Upper lobe of right lung (tissue), 1 donor: ENCODE results near the gene PRDM16. TPM values are rescaled to one million over a fixed set of nuclear protein-coding genes. Genes with fewer than 3 reads are reported as not detected.
A peak's percentile ranks its signal among the peaks of the same experiment; 100 is the strongest.

Source experiments
- ATAC-seq: fragments of 200-7000 bp; cut with Tn5 transposase; one replicate; pipeline ENCODE4 v1.9.1; 2020; ENCODE audit warnings: mild to moderate bottlenecking, moderate library complexity
- DNase-seq: peaks from one replicate; pipeline ENCODE4 v3.0.0-alpha.2; 2020
- H3K27ac ChIP-seq: fragments of 200-600 bp; one replicate; pipeline ENCODE4 v1.8.0; 2022
- H3K27me3 ChIP-seq: fragments of 200-600 bp; one replicate; pipeline ENCODE4 v1.8.0; 2022; ENCODE audit warnings: mild to moderate bottlenecking
- H3K36me3 ChIP-seq: fragments of 200-600 bp; one replicate; pipeline ENCODE4 v1.8.0; 2022
- H3K4me1 ChIP-seq: fragments of 200-600 bp; one replicate; pipeline ENCODE4 v1.8.0; 2022
- H3K4me3 ChIP-seq: fragments of 200-600 bp; one replicate; pipeline ENCODE4 v1.8.0; 2022; ENCODE audit warnings: mild to moderate bottlenecking
- H3K9me3 ChIP-seq: fragments of 200-600 bp; one replicate; pipeline ENCODE4 v1.8.0; 2022
- intact Hi-C: fragments of 100-400 bp; cut with DNase I; formaldehyde crosslinking; loops from one replicate; pipeline ENCODE4 v1.11.0; 2022
- total RNA-seq: library from RNA; stranded (reverse); fragmentation: NEBNext Ultra II Directional; extraction: Animal tissue kit (Norgen Biotek cat#: 25700); gene quantifications from one replicate; pipeline ENCODE4 v1.2.1, GENCODE V29; 2021
- TF ChIP-seq, protein P1 (sequence below): fragments of 200-600 bp; IDR thresholded peaks from one replicate; pipeline ENCODE4 v1.8.0; 2022; ENCODE audit warnings: antibody characterized with exemption
- donor health status: DM: no; HTN: yes; CAD: no; lungs with severe emphysema.

PRDM16 gene
- total RNA-seq, 1 donor from 2014 or later, result 21.0 TPM

DNA sequence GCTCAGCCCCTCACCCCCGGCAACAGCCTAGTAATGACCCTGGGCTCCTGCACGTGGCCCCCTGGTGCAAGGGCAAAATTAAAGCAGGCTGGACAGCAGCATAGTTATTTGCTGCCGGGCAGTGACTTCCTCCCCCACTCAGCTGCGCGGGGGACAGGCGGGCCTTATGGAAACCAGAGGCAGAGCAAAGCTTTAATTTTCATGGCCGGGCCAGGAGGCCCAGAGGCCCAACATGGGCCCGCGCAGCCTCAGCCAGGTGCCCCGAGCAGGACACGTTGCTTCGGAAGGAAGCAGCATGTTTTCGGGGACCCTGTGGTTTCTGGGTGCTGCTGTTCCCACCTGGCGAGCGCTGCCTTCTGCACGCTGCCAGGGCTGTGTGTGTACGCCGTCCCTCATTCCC lies 295.5 kb downstream of the PRDM16 start:
- Histone ChIP-seq H3K4me1 (no peaks in the 10 kb centered on the region), H3K27me3 (no peaks in the 10 kb centered on the region), H3K9me3 (no peaks in the 10 kb centered on the region), H3K4me3 (no peak overlapping the region), H3K36me3 (no peaks in the 10 kb centered on the region), H3K27ac (no peak overlapping the region)
- no peak for ATAC-seq
- DNase-seq, result no peak
- intact Hi-C loops, result no loop called here
- TF ChIP-seq, protein P1, sequence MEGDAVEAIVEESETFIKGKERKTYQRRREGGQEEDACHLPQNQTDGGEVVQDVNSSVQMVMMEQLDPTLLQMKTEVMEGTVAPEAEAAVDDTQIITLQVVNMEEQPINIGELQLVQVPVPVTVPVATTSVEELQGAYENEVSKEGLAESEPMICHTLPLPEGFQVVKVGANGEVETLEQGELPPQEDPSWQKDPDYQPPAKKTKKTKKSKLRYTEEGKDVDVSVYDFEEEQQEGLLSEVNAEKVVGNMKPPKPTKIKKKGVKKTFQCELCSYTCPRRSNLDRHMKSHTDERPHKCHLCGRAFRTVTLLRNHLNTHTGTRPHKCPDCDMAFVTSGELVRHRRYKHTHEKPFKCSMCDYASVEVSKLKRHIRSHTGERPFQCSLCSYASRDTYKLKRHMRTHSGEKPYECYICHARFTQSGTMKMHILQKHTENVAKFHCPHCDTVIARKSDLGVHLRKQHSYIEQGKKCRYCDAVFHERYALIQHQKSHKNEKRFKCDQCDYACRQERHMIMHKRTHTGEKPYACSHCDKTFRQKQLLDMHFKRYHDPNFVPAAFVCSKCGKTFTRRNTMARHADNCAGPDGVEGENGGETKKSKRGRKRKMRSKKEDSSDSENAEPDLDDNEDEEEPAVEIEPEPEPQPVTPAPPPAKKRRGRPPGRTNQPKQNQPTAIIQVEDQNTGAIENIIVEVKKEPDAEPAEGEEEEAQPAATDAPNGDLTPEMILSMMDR, result no peak

DNA sequence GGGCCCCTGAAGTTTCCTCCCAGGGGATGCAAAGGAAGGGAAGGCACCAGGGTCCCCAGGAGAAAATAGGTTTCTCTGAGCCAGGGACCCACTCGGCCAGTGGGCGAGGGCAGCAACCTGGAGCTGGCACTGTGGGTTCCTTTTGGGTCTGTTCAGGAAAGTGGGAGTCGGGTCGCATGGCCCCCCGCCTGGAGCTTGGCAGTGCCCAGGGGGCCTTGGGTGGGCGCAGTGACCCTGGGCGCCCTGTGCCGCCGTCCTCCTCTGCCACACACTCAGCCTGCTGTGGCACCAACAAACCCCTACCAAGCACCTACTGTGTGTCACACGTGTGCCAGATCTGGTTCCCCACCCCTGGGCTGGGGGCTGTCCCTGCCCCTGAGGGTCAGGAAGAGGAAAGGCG lies 296.0 kb downstream of the PRDM16 start:
- H3K36me3 ChIP-seq, result no peaks in the 10 kb centered on the region
- no peaks in the 10 kb centered on the region for H3K9me3 ChIP-seq
- ATAC-seq (no peak), DNase-seq (no peak)
- no peak overlapping the region for H3K27ac ChIP-seq
- intact Hi-C loops, result no loop called here
- H3K4me1 ChIP-seq, result no peaks in the 10 kb centered on the region
- TF ChIP-seq, protein P1, result no peak
- no peaks in the 10 kb centered on the region for H3K27me3 ChIP-seq
- H3K4me3 ChIP-seq, result no peak overlapping the region

DNA sequence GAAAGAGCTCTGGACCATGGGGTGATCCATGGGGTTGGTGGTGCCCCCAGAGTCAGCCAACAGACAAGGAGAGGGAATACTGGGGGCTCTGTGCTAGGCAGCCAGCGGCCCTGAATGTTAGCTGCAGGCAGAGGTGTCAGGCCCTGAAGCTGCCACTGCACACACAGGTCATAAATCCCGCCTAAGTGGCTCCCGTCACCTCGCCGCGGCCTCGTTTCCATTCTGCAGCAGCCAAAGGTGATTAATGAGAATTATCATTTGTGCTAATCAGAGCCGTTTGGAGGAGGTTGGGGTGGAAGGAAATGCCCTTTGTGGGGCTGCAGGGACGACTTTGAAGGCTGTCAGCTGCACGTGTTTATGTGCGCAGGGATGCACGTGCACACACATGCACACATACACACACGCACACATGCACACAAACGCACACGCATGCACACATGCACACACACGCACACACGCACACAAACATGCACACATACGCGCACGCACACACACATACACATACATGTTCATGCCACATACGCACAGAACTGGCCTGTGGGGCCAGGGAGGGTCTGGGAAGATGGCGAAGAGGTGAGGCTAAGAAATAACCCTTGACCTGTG lies 296.6 kb downstream of the PRDM16 start:
- no peak for DNase-seq
- no peaks in the 10 kb centered on the region for H3K4me1 ChIP-seq

DNA sequence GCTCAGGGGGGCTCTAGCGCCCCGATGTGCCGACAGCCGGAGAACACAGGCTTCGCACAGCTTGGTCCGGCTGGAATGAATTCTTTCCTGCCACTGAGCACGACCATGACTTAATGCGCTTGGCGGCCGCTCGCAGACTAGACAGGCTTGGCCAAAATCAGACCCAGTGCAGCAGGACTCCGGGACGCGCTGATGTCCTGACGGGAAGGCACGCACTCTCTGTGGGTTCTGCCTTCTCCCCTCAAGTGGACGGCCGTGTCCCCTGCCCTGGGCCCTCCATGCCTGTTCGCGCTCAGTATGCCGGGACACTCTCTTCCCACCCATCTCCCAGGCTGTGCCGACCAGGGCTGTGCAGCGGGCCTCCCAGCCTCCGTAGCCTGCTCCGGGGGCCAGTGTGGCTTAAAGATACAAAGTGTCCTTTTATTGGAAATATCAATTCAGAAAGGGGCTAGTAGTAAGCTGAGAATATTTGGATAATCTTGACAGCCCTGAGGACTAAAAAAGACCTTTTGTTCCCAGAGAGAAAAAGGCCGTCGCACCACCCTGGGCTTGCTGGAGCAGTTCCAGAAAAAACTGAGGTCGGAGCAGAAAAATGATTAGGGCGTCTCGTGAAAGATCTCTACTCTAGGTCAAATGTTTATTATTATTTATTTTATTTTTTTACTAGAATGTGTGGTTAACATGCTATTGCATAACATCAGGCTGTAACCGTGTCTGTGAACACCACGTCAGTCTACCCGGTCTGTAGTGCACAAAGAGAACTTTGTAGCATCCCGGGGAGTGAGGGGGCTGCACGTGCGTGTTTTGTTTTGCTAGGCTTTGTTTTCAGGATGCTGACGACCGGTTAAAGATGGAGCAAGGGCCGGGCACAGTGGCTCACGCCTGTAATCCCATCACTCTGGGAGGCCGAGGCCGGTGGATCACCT lies 297.4 kb downstream of the PRDM16 start:
- no peak for DNase-seq
- intact Hi-C loops, result no loop called here
- no peak overlapping the region for H3K27ac ChIP-seq
- H3K36me3 ChIP-seq, result no peaks in the 10 kb centered on the region
- no peaks in the 10 kb centered on the region for H3K4me1 ChIP-seq
- TF ChIP-seq, protein P1, result no peak
- H3K27me3 ChIP-seq, result no peaks in the 10 kb centered on the region
- H3K4me3 ChIP-seq, result no peak overlapping the region
- no peaks in the 10 kb centered on the region for H3K9me3 ChIP-seq
- ATAC-seq, result peak; percentile 5

More for the DNA sequence above, 296.6 kb downstream of the PRDM16 start:
- Histone ChIP-seq H3K9me3 (no peaks in the 10 kb centered on the region), H3K36me3 (no peaks in the 10 kb centered on the region), H3K27ac (no peak overlapping the region), H3K27me3 (no peaks in the 10 kb centered on the region), H3K4me3 (no peak overlapping the region)
- ATAC-seq, result no peak
- intact Hi-C loops, result no loop called here
- TF ChIP-seq, protein P1, result no peak

DNA sequence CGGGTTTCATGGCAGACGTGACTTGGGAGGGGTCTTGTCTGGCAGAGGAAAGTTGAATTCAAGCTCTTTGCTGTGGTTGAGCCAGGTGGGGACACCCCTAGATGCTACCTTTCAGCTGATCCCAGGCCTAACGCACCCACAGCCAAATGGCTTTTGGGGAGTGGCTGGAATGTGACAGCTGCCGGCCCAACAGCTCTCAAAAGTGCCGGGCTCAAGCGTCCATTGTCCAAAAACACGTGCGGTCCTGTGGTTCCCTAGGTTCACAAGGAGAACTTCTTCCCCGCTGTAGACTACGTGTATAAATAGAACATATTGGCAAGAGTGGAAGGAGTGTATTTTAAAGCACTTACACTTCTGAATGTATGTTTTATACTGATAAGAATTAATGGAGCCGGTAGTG lies 298.4 kb downstream of the PRDM16 start:
- H3K27me3 ChIP-seq, result no peaks in the 10 kb centered on the region
- no peaks in the 10 kb centered on the region for H3K36me3 ChIP-seq
- TF ChIP-seq, protein P1, result no peak
- H3K4me1 ChIP-seq, result no peaks in the 10 kb centered on the region
- DNase-seq (no peak), ATAC-seq (no peak)
- no peak overlapping the region for H3K4me3 ChIP-seq
- no peak overlapping the region for H3K27ac ChIP-seq
- intact Hi-C loops, result no loop called here
- H3K9me3 ChIP-seq, result no peaks in the 10 kb centered on the region
